SH-SY5Y (cell line): ENCODE results near the gene ROBO2.
A peak's percentile ranks its signal among the peaks of the same experiment; 100 is the strongest.

Source experiments
- GATA2 ChIP-seq: IDR thresholded peaks from 2 replicates; pipeline ENCODE4 v1.6.1; 2011; ENCODE audit warnings: mild to moderate bottlenecking, low read depth, low read length
- GATA3 ChIP-seq: IDR thresholded peaks from 2 replicates; pipeline ENCODE4 v1.6.1; 2011; ENCODE audit warnings: low read depth, mild to moderate bottlenecking, low read length, moderate library complexity

The ROBO2 gene

DNA sequence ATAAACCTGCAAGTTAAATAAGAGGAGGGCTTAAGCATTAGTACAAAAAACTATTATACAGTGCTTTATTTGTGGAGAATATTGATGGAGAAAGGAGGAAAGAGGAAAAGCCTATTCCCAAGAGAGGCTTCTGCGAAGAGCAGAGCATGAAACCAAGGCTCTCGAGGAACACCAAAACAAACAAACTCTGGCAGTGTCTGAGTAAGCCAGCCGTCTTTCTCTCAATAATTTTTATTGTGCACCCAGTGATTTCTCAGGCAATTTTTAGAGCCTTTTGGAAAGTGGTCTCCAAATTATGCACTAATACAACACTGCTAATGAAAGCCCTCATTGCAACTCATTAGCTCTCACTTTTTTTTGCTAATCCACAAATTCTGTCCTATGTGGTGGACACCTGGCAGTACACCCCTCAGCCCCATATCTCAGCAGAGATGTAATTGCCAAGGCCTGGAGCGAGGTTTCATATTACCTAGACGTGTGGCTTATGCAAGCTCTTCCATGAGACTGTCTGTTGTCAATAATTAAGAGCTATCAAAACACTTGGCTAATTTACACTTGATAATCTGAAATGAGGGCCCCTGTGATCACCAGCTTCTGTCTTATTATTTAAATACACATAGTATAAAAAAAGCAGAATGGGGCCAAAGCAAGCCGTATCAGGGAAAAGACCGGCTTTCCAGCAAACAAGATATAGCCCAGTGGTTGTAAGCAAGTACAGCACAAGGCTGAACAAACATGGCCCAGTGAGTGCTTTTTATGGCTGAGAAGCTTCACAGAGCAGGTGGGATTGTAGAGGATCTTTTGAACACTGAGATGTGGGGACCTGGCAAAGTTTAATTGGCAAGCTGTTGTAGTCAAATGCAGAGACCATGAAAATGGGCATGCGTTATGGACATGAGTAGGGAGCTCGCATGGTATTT is 216.9 kb downstream of the ROBO2 start:
- TF ChIP-seq GATA3, result no peak
- no peak for TF ChIP-seq GATA2

- TF ChIP-seq GATA3 (no peak), GATA2 (no peak)
Measured at GRCh38 chr3:77259694-77260093, 219.8 kb downstream of the ROBO2 start.

DNA sequence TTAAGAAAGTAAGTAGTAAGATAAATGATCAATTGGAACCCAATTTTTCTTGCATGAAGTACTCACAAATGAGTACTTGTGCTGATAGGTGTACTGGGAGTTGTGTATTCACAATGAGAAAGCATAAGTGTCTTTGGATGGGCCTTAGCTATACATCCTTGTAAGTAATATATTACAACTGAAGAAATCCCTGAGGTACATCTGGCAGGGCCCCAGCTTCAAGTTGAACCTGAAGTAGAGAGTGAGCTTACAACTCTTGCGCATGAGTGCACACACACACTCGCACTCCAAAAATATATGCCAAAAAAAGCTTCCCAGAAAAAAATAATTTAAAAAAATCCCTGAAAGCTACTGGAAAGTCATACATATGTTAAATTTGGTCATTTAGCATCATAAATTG is 222.5 kb downstream of the ROBO2 start:
- no peak for TF ChIP-seq GATA2
- TF ChIP-seq GATA3, result no peak

- no peak for TF ChIP-seq GATA3
- TF ChIP-seq GATA2, result no peak
Measured at GRCh38 chr3:77267589-77267988, 227.7 kb downstream of the ROBO2 start.

GRCh38 chr3:77271306-77271705 is 231.4 kb downstream of the ROBO2 start:
- no peak for TF ChIP-seq GATA2
- TF ChIP-seq GATA3, result no peak

DNA sequence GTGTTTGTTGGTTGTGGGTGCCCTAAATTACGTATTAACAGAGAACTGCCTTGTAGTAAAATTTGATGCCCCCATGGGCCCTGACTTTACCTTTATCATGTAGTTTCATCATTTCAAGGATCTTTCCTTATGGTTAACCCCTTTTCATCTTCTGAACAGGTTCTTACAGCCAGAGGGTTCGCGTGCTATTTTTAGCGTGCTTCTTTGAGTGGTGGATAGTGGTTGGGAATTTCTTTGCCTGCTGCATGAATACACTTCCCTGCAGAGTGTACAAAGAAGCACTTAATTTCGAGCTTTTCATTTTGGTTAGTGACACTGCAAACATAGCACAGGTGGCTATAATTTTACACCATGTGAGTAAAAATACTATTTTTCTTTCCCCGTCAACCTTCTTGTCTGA is 231.8 kb downstream of the ROBO2 start:
- TF ChIP-seq GATA2 (no peak), GATA3 (no peak)

DNA sequence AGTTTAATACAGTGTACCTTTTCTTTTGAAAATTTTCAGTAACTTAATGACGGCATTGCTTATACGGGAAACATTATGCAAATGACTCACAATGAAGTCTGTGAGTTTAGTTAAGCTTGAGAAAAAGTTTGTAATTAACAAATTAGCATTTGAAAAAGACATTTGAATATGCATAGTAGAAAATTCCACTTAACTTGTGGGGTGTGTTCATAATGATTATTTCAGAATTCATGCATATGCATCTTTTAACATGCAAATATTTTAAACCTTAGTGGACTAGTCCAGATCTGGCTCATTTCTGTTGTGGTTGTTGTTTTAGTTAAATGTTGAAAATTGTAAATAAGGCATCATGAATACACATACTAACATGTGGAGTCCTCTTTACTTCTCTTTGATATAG is 239.4 kb downstream of the ROBO2 start:
- TF ChIP-seq GATA2 (no peak), GATA3 (no peak)

DNA sequence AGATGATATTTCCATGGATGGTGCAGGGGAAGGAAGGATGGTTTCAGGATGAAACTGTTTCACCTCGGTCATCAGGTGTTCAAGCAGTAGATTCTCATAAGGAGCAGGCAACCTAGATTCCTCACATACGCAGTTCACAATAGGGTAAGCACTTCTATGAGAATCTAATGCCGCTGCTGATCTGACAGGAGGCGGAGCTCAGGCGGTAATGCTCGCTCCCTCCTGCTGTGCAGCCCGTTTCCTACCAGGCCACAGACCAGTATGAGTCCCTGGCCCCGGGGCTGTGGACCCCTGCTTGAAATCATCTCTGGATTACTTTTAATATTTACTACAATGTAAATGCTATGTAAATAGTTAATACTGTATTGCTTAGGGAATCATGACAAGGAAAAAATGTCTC is 241.8 kb downstream of the ROBO2 start:
- no peak for TF ChIP-seq GATA3
- TF ChIP-seq GATA2, result no peak

GRCh38 chr3:77283108-77283507 is 243.2 kb downstream of the ROBO2 start:
- TF ChIP-seq GATA2 (no peak), GATA3 (no peak)

DNA sequence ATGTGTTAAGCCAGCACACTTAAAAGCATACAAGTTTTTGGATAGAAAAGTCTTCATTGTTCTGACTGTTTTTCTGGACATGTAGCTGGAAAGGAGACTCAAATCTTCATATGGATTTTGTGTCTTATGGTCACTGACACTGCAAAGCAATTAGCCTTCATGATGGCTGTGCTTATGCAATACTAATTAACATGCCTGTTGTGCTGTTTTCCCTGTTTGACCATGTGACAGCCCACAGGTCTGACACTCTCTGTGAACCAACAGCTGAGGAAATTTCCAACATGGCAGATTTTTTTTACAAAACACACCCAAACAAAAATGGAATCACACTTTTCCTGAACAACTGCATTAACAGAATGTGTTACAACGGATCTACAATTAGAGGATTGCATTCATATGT is 248.4 kb downstream of the ROBO2 start:
- TF ChIP-seq GATA3 (no peak), GATA2 (no peak)

GRCh38 chr3:77296527-77296926 is 256.6 kb downstream of the ROBO2 start:
- no peak for TF ChIP-seq GATA3
- TF ChIP-seq GATA2, result no peak

- TF ChIP-seq GATA3, result no peak
- no peak for TF ChIP-seq GATA2
Measured at GRCh38 chr3:77298417-77298816, 258.5 kb downstream of the ROBO2 start.

DNA sequence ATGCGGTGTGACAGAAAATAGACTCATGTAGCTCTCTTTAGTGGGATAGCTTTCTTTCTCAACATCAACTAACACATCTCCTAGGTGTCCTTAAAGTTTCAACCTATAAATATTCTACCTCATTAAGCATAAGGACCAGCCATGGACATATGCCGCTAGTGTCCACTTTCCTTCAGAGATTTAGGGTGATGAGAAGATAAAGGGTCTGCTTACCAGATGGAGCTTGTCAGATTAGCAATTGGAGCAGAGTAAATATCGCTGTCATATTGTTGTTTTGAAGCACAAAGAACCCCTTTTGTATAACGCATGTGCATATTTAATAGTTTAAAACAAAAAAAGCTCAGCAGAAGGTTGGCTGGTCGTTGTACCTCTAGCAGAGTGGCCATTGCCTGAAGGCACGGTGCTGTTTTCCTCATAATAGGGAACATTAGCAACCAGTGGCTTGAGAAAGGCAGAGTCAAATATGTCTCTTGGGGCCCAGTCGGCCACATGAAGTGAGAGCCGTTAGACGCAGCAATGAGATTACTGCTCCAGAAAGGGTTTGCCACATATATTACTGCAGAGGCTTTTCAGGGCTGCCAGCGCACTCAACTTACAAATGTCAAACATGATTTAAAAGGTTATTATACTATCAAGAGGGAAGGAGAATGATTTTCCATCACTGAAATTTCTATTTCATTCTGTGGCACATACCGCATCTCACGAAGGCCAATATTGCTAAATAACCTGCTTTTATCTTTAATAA is 264.2 kb downstream of the ROBO2 start:
- peak; percentile 74 for TF ChIP-seq GATA3
- TF ChIP-seq GATA2, result peak; percentile 59; the same call in 1 of the 2 replicates

DNA sequence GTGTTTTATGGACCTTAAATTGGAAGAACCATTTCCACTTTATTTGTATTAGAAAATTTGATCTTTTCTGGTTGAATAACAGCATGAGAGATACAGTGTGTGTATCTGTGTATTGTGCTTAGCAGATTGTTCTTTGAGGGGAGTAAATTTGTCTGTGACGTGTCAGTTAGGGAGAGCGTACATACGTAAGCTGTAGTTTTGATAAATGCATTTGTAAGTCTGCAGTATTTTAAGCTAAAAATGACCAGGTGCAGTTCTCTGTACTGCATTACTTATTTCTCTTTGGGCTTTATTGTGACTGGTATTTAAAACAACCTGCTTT is 264.8 kb downstream of the ROBO2 start:
- TF ChIP-seq GATA3 (no peak), GATA2 (no peak)

GRCh38 chr3:77309460-77309859 is 269.6 kb downstream of the ROBO2 start:
- TF ChIP-seq GATA2 (no peak), GATA3 (no peak)
